ENCODE measurements around the gene SPTLC2.

DNA sequence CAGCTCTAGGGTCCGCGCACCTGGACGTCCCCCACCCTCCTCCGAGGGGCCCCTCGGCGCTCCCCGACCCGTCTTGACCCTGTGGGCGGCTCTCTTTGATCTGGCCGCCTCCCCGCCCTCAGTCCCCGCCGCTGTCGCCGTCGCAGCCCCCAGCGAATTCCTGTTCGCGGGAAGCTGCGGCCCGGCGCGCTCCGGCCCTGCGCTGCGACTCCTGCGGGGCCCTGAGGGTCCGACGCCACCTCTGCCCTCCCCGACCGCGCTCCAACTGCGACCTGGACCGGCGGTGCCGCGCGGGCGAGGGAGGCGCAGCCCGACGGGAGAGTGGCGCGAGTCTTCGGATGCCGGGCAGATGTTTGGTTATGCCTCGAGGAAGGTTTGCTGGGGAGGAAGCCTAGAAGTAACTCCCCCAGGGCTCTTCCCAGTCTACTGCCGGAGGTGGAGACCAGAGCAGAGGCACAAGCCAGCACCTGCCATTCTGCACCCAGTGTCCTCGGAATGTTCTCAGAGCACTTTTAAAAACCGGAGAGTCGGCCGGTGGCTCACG, 117.4 kb downstream of the SPTLC2 start:
- no peak for TF ChIP-seq POLR2A (IDR thresholded peaks at IDR 0.05)
- TF ChIP-seq, protein P1, sequence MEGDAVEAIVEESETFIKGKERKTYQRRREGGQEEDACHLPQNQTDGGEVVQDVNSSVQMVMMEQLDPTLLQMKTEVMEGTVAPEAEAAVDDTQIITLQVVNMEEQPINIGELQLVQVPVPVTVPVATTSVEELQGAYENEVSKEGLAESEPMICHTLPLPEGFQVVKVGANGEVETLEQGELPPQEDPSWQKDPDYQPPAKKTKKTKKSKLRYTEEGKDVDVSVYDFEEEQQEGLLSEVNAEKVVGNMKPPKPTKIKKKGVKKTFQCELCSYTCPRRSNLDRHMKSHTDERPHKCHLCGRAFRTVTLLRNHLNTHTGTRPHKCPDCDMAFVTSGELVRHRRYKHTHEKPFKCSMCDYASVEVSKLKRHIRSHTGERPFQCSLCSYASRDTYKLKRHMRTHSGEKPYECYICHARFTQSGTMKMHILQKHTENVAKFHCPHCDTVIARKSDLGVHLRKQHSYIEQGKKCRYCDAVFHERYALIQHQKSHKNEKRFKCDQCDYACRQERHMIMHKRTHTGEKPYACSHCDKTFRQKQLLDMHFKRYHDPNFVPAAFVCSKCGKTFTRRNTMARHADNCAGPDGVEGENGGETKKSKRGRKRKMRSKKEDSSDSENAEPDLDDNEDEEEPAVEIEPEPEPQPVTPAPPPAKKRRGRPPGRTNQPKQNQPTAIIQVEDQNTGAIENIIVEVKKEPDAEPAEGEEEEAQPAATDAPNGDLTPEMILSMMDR (IDR thresholded peaks at IDR 0.05): no peak
